HCT116 (cell line): ENCODE measurements around the gene HSPA2. TPM values are rescaled to one million over a fixed set of nuclear protein-coding genes. Genes with fewer than 3 reads are reported as not detected.

Experiments
- total RNA-seq: library from RNA; stranded (reverse); gene quantifications from one replicate; pipeline ENCODE4 v1.2.1, GENCODE V29; 2021; ENCODE audit not compliant: unreplicated experiment

Gene HSPA2
- total RNA-seq, 1 experiment from 2014 or later: 2.5 TPM

Other genes starting within 250 kb of the HSPA2 start
- 0.32 TPM for gene ESR2, start 246.4 kb upstream of the HSPA2 start, total RNA-seq
- gene MTHFD1, start 152.4 kb upstream of the HSPA2 start, total RNA-seq: 153 TPM
- 0.54 TPM for gene AKAP5, start 75.2 kb upstream of the HSPA2 start, total RNA-seq
- 19.0 TPM for gene ZBTB25, start 36.9 kb upstream of the HSPA2 start, total RNA-seq
- gene ZBTB1, start 36.0 kb upstream of the HSPA2 start, total RNA-seq: 20.6 TPM
- gene PPP1R36, start 9.2 kb downstream of the HSPA2 start, total RNA-seq: 0.47 TPM
- 55.6 TPM for gene PLEKHG3, start 163.7 kb downstream of the HSPA2 start, total RNA-seq